A549 (cell line): ENCODE results near the gene KRTAP4-11.
"Not testable (repeated sequence)": the region's sequence is repeated elsewhere in the genome, so short reads cannot be mapped to it uniquely, and the experiment has no call there.

Experiments
- CBX2 ChIP-seq: fragments of 200-600 bp; sonication (generic); IDR thresholded peaks from 2 replicates; pipeline ENCODE4 v1.6.1; 2016; ENCODE audit warnings: low read depth, mild to moderate bottlenecking, borderline replicate concordance
- CEBPB ChIP-seq, 2 experiments: fragments of >200 bp in 1 of 2; sonication (Bioruptor Twin) in 1 of 2; formaldehyde crosslinking in 1 of 2; IDR thresholded peaks; 2 replicates each; pipeline ENCODE4 v1.6.1; 2012 to 2016
- CTCF ChIP-seq: fragments of >200 bp; sonication (Bioruptor Twin); formaldehyde crosslinking; IDR thresholded peaks from 3 replicates; pipeline ENCODE4 v1.5.1; 2016
- ELK1 ChIP-seq: fragments of 150-350 bp; IDR thresholded peaks from 2 replicates; pipeline ENCODE4 v1.6.1; 2014; ENCODE audit warnings: low read depth, mild to moderate bottlenecking, low read length
- EP300 ChIP-seq, 2 experiments: fragments of >200 bp; sonication (Bioruptor Twin); formaldehyde crosslinking; IDR thresholded peaks; 2 replicates in 1 of 2; 3 replicates in 1 of 2; pipeline ENCODE4 v1.6.1; 2016 to 2017
- HOXA7 ChIP-seq: fragments of 250-450 bp; sonication (Bioruptor Pico); IDR thresholded peaks from 2 replicates; pipeline ENCODE4 v1.5.0; 2020; ENCODE audit warnings: mild to moderate bottlenecking, moderate library complexity
- KDM1A ChIP-seq: fragments of 200-600 bp; sonication (generic); IDR thresholded peaks from 2 replicates; pipeline ENCODE4 v1.6.1; 2016; ENCODE audit warnings: low read depth, mild to moderate bottlenecking
- POLR2A ChIP-seq: IDR thresholded peaks from 2 replicates; pipeline ENCODE4 v1.6.1; 2012; ENCODE audit warnings: mild to moderate bottlenecking, low read length
- POLR2AphosphoS2 ChIP-seq: conservative IDR thresholded peaks from 2 replicates; pipeline ENCODE4 v1.6.1; 2012; ENCODE audit warnings: low read length, improper control_type of control experiment, inconsistent platforms
- TF ChIP-seq, protein P1 (sequence below): IDR thresholded peaks from 2 replicates; pipeline ENCODE4 v1.6.1; 2012

- not testable (repeated sequence) for TF ChIP-seq CTCF; POLR2A; EP300 (IDR thresholded peaks at IDR 0.05); POLR2AphosphoS2; HOXA7; ELK1; KDM1A; CEBPB (IDR thresholded peaks at IDR 0.05); CBX2
- TF ChIP-seq, protein P1, sequence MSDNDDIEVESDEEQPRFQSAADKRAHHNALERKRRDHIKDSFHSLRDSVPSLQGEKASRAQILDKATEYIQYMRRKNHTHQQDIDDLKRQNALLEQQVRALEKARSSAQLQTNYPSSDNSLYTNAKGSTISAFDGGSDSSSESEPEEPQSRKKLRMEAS, result not testable (repeated sequence)
These were observed 9.3 kb downstream of the KRTAP4-11 start for GRCh38 chr17:41108728-41109386.
